T47D (cell line): Measurements from ENCODE around the gene DCUN1D4.

ENCODE experiments used
- DNase-seq, 2 experiments: peaks; one replicate each; pipeline versions ENCODE4 v3.0.0 to v3.0.0-alpha.2; 2011 to 2012; ENCODE audit warnings: low read depth in 1 of 2, low spot score in 1 of 2
- JUND ChIP-seq: IDR thresholded peaks from 2 replicates; pipeline ENCODE4 v1.6.1; 2012; ENCODE audit warnings: low read depth
- in situ Hi-C: cut with HindIII; loops from 2 replicates; pipeline ENCODE4 v1.10.0; 2016; ENCODE audit warnings: low sequenced_read_pairs, low pct_unique_long_range_greater_than_20kb

The DCUN1D4 gene

DNA sequence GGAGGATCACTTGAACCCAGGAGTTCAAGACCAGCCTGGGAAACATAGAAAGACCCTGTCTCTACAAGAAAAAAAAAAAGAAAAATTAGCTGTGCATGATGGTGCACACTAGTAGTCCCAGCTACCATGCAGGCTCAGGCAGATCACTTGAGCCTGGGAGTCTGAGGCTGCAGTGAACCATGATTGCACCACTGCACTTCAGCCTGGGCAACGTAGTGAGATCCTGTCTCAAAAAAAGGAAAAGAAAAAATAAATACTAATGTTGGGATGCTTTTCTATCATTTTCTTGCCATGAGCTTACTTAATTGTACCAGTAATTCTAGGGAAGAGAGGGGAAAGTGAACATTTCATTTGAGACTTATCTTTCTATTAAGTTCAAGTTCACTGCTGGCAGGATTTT, 19.8 kb downstream of the DCUN1D4 start:
- DNase-seq, result no peak
- in situ Hi-C loops, result no loop called here
- no peak for TF ChIP-seq JUND

DNA sequence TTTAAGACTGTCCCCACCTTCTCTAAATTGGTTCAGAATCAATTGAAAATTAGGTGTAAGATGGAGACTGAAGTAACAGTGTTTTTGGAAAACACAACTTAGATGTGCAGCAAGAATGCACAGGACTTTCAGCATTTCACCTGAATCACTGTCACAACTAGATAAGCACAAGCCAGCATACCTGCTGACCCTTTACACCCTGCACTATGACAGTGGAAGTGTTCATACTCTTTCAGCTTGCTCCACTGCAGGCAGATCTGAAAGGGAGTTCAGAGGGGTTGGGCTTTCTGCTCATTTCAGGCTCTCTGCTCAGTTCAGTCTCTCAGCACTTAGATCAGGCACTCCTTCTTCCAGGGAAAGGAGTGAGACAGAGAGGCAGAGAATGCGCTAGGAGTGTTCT, 22.8 kb downstream of the DCUN1D4 start:
- no peak for TF ChIP-seq JUND
- in situ Hi-C loops, result no loop called here
- no peak for DNase-seq

DNA sequence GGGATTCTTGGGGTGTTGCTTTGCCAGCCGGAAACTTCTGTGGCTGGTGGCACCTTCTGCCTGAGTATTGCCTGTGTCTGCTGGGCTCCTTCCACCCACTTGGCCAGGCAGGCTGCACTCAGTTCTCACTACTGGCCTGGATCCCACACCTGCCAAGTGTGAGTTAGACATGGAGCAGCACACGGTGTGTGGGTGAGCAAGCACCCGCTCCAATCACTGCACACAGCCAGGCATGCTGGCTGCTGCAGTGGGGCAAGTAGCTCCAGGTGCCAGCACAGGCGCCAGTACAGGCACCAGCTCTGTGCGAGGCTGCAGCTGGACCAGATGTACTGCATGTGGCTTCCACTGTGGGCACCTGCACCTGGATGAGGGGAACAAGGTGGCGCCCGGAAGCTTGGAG, 23.9 kb downstream of the DCUN1D4 start:
- TF ChIP-seq JUND, result no peak
- no peak for DNase-seq
- in situ Hi-C loops, result no loop called here

DNA sequence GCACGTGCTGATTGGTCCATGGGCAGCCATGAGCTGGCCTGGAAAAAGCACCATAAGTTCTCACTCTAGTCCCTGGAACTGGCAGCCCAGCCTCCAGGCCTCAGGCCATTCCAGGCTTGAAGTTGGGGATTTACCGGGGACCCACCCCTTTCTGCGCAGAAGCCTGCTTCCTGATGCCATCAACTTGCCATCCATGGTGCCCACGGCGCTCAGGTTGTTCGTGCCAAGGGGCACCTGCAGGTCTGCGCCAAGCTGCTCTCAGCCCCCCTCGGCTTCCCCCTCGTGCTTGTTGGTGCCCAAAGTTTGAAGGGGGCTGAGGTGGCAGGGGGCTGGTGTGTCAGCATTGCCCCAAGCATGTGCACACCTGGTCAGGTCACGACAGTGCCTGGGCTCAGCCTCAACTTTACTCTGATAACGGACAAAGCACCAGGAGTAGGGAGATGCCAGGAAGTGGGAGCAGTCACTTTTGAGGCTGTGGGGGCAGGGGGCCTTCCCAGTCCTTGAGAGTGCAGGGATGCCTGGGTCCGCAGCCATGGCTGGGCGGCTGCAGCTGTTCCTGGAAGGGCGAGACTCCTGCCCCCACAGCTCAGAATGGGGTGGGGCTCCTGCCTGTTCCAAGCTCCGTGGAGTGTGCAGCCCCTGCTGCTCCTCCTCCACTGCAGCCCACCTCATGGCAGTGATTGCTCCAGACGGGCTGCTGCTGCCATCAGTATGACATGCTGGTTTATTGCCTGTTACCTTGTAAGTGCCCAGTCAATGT, 24.9 kb downstream of the DCUN1D4 start:
- in situ Hi-C loops, result no loop called here
- no peak for DNase-seq
- no peak for TF ChIP-seq JUND

DNA sequence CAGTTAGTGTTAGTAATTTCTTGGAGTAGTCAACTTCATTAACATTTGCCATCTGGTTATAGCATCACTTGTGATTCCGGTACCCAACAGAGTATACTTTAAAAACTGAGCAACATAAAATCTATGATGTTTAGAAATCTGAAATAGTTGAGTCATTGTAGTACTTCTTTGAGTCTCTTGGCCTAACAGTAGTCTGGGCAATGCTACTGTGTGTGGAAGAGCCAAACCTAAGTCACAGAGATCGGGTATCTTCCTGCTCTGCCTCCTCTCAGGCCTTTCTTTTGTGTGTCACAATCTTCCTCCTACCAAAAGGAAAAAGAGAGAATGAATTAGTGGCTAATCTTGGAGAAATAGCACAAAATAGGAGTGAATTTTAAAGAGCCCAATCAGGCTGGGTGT, 25.5 kb downstream of the DCUN1D4 start:
- in situ Hi-C loops, result no loop called here
- no peak for TF ChIP-seq JUND
- DNase-seq, result no peak

DNA sequence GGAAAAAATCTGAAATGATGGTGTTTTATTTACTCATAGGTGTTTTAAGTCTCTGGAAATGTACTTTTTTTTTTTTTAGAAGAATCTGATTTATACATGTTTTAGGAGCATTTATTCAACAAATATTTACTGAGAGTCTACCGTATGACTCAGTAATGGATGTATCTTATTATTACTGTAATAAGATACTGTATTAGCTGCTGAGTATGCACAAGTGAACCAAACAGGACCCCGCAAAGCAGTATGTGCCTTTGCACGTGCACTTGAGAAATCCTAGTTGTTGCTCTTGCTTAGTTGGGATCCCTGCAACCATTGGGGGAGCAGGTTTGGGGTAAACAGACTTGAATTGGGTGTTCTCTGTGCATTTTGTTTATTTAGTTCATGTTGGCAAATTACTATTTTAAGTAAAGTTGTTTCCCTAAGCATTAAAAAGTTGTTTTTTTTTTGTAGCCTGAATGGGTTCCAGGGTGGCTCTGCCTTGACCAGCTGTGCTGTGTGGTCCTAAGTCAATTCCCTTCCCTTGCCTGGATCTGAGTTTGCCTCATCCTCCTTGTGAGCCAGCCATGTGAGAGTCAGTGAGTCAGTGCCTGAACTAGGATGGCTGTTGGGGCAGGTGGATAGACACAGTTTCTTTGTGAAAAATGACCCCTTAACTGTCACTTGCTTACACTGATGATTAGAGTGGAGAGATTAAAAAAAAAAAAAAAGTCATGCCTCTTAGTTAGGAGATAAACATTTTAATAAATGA, 27.7 kb downstream of the DCUN1D4 start:
- no peak for TF ChIP-seq JUND
- DNase-seq, result no peak
- in situ Hi-C loops, result no loop called here

DNA sequence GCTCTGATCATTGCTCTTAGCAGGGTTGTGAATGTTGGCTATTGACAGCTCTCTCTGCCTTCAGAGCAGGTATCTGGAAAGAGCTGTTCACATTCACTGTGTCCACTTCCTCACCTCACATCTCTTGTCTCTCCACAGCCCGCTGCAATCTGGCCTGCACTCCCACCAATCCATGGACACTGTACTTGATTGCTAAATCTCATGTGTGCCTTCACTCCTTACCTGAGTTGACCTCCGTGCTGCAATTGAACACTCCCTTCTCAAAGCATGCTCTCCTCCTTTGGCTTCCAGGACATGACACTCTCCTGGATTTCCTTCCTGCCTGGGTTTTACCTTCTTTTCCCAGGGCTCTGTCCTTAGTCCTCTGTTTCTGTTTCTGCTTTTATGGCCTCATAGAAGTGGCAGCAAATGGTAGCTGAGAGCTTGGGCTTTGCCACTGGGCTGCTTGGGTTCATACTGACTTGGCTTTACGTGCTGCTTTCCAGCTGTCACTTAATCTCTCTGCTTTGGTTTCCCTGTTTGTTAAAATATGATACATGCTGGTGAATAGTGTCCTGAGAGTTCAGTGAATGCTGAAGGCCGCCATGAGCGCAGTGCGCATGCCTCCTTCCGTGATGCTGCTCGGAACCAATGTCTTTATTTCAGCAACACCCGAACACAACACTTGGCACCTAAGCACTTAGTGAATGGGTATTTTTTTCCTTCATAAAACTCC, 29.5 kb downstream of the DCUN1D4 start:
- in situ Hi-C loops, result no loop called here
- no peak for DNase-seq
- TF ChIP-seq JUND, result no peak

DNA sequence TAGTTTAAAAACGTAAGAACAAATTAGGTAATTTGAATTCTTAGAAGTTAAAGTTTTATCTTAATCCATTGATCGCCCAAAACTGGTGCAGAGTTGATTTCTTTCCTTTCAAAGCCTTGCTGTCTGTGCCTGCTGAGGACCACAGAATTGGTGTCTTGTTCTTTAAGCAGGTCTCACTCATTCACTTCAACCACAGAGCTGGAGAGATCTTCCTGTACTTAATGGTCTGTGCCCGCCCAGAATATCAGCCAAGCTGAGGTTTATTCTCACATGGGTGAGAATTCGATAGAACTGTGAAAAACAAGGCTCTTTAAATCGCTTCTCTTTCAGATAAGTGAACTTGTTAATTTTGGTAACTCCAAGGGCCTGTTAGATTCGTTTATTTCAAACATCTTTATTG, 31.6 kb downstream of the DCUN1D4 start:
- in situ Hi-C loops, result no loop called here
- TF ChIP-seq JUND, result no peak
- DNase-seq, result no peak

DNA sequence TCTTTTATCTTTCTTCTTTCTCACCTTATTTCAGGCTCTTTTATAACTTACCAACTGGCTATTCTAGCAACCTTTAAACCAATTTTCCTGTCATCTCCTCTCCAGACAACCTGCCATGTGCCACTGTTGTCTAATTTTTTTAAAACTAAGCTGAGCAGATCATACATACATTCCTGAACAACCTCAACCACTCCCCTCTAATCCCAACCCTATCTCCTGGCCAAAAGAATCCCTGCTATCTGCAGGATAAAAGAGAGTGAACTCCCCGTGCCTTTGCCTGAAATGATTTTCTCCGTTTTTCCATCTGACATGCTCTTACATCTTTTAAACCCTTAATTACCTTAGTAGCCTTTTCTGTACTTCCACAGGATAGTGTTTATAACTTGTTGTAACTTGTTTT, 35.5 kb downstream of the DCUN1D4 start:
- no peak for DNase-seq
- TF ChIP-seq JUND, result no peak
- in situ Hi-C loops, result no loop called here

DNA sequence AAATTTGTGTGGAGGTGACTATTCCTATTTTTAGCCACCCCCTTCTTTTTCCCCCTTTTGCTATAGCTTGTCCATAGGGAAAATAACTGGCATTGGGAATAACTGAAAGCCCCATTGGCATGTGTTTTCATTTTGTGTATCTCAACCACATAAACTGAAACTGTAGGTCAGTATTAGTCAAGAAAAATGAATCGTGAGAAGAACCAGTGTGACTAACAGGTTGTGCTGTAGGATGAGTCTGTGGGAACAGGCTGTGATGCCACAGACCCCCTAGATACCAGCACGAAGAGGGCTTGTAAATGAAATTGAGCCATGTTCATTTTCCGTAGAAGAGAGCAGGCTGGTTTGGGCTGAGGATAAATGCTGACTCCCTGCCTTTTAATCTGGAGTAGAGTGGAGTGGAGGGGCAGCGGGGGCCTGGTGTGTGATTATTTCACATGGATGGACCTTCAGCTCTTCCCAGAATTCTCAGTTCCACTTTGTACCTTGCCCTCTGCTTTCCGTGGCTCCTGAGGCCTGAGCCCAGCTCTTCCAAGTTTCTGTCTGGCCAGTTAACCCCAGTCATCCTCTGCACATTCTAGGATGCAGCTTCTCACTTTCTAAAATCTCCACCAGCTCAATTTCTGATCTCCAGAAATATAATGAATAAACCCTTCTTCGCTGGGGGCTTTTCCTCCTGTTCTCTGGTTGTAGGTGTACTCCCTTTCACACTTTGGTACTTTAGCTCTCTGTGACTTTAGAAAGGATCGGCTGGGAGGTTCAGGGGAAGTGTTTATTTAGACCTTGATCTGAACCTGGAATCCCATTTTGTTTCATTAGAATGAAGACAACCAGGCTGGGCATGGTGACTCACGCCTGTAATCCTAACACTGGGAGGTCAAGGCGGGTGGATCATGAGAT, 37.3 kb downstream of the DCUN1D4 start:
- no peak for TF ChIP-seq JUND
- no peak for DNase-seq
- in situ Hi-C loops, result no loop called here

DNA sequence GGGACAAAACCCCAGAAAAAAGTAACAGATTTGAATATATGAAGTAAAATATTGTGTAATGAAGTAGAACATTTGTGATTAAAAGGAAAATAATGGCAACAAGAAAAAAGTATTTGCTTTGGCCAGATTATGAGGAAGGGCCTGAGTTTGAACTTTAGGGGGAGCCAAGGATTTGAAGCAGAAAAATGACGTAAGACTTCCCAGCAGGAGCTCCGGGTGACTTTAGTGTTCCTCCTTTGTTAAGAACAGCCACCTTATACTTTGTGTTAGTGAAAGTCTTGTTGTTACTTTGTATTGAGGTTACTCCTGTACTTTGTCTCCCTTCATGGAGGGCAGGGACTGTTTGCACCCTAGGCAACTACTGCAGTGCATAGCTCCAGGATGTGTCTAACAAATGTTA, 41.1 kb downstream of the DCUN1D4 start:
- TF ChIP-seq JUND, result no peak
- in situ Hi-C loops, result no loop called here
- no peak for DNase-seq

DNA sequence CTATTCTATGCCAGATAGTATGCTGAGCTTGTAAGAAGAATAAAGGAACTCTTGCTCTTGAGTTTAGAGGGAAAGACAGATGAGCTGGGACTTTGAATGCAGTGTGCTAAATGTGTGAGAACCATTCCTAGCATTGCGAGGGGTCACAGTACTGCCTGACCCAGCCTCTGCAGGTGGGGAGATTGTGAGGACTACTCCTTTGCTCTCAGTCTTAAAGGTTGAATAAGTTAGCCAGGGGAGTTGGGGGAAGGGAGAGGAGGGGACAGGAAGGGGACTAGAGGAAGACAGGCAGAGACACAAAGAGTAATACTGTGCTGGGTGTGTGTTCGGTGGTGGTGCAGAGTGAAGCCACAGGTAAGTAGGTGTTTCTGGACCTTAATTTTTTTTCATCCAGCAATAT, 41.7 kb downstream of the DCUN1D4 start:
- in situ Hi-C loops, result no loop called here
- TF ChIP-seq JUND, result no peak
- no peak for DNase-seq
